ENCODE data around the gene TMEM213.
A peak's percentile ranks its signal among the peaks of the same experiment; 100 is the strongest.
"Not testable (repeated sequence)": the region's sequence is repeated elsewhere in the genome, so short reads cannot be mapped to it uniquely, and the experiment has no call there.

Gene TMEM213

DNA sequence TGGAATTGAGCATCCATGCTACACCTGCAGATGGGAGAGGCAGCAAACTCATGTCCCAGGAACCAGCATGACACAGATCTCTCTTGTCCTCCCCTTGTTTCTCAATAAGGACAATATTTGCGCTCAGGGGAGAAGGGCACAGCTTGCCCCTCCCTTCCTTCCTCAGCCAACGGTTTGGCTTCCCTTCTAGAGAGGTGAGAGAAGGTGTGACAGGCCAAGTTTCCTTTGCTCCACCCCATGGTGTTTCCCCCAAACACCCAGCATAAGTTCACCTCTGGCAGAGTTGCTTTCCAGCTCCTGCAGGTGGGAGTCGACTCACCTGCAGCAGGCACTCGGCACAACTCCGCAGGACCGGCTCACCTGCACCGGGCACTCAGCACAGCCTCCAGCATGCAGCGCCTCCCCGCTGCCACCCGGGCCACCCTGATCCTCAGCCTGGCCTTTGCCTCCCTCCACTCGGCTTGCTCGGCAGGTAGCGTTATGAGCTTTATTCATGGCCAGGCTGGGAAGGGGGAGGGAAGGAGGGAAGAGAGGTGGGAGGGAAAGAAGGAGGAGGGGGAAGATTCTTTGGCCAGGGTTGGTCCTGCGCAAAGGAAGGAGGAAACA is at the start of gene TMEM213, which contains the start of gene ATP6V0A4:
TMEM213 (plus strand) TSS at position 280 of the 606 bp plus-strand sequence; CDS start at position 391, 111 bp downstream.
ATP6V0A4 (minus strand) TSS at position 482 of the 606 bp plus-strand sequence. CDS start 26,949 bp downstream, outside the sequence.
- DNase-seq: no peak

DNA sequence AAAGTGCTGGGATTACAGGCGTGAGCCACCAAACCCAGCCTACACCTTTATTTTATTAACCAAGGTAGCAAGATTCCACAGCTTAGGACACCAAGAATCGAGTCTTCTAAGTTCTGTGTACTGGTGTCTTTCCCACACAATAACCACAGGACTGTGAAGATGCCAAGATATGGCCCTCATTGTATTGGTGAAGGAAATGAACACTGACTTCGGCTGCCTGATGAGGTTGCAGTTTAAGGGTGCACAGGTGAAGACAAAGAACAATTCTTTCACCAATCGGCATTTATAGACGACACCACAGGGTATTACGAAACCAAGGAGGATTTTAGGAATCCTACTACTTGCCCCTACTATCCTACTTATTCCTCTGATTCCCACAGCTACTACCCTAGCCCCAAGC is 49.1 kb upstream of the TMEM213 start:
- no peak for DNase-seq

GRCh38 chr7:138749960-138750359 is 47.8 kb upstream of the TMEM213 start:
- DNase-seq: no peak

GRCh38 chr7:138750473-138750872 is 47.3 kb upstream of the TMEM213 start:
- no peak for DNase-seq

DNA sequence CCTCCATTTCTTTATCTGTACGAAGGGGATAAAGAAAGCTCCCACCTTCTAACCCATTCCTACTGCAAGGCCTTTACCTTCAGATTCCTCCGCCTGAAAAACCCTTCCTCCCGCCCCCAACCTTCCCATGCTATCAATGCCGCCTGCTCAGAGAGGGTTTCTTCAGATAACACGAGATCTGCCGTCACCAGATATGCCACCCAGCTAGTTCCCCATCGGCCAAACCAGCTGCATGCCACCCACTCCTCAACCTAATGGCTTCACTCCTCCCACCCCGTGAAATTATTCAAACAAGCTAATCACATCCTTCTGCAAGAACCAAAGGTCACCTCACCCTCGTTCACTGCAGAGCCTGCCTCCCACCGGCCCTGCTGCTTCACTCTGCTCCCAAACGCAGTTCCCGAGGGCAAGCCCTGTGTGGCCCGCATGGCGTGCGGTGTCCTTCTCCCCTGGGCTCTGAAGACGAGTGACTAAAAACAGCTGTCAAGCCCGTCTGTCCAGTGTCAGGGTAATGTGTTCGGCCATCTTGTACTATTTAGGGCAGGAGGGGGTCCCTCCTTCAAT is 46.8 kb upstream of the TMEM213 start:
- no peak for DNase-seq

DNA sequence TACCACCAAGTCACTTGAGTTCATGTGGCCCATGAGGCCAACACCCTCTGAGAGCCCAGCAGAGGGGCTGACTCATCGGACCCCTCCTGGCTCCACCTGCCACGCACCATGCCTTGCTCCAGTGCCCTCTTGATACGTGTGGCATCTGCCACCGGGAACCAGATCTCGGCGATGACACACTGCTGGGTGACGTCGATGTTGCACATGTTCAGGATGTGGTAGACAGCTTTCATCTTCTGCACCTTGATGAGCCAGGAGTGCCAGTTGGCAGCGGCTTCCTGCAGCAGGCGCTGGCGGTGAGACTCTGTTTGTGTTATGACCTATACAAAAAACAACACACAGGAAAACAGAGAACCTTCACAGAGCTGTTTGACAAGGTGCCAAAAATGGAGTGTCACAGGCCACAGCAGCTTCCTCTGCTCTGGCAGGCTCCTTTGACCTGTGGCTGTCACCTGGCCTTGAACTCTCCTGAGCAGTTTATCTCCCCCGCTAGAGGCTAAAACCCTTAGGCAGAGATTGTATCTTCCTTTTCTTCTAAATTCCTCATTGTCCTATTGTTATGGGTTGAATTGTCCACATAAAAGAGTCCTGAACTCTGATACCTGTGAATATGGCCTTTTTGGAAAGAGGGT is 45.2 kb upstream of the TMEM213 start:
- DNase-seq: peak; percentile 94

GRCh38 chr7:138753150-138753518 is 44.7 kb upstream of the TMEM213 start:
- no peak for DNase-seq

GRCh38 chr7:138753610-138754009 is 44.2 kb upstream of the TMEM213 start:
- DNase-seq: peak; percentile 53

GRCh38 chr7:138755331-138755747 is 42.5 kb upstream of the TMEM213 start:
- DNase-seq: no peak

DNA sequence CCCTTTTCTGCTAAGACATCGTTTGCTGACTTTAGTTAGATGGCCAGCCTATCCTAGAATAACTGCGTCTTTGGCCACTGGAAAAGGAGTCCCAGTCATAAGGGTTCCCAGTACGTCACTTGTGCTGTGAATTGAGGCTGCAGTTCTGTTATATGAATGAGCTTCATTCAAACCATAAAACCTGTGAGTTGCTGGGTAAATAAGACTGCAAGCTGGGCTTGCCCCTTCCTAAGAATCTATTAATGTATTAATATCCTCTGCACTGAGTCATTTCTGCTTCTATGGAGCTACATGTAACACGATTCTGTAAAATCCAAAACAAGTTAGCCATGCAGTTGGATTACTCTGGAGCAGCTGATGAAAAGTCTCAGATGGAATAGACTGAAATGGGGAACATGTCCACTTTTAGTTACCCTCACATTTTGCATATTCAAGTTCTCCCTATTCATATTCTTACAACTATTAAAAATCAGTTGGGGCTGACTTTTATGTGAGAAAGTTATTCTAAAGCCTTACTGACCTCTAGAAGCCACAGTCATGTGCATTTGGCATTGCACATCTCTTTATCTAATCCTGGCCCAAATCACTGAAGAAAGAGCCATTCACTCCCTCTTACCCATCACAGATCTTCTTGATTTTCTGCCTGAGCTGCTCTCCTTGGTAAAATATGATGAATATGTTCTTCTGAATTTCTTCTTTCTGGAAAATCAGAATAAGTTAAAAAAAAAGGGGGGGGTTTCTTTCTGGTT is 41.8 kb upstream of the TMEM213 start:
- DNase-seq: no peak

DNA sequence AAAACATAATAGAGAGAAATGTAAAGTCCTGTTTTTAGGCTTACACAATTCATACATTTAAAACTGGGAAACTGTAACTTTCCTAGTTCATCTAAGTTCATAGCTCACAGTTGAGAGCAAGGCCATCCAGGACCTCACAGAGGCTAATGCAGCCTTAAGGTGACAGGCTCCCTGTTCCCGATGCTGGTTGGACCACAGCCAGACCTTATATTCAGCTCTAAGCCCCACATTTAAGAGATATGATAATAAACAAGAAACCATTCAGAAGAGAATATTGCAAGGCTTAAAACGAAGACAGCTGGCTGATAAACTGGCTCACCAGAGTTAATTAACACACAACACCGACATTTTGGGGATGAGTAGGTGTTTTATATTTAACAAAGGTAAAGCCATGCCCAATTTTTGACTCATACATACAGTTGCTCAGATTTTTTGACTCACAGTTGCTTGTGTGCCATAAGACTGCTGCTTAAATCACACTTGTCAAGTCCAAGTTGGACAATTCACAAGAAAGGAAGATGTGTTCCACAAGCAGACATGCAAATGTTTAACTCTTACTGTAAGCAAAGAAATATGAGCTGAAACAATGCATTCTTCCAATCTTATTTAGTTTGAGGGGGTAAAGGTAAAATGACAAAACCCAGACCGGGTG is 41.1 kb upstream of the TMEM213 start:
- no peak for DNase-seq

DNA sequence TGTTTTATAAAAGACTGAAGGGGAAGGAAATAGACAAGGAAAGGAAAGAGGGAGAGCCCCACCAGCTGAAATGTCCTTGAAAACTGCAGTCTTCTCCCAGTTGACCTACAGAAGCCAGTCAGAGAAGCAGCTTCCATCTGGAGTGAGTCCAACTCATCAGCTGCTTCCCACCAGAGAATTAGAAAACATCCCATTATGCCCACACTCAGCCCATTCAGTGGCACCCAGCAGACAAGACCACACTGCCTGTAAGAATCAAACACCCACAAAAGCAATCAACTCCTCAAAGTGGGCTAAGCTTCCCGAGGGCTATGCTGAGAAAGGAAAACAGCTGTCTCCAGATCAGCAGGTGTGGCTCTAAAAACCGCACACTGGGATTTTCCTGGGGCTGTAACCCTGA is 29.6 kb upstream of the TMEM213 start:
- DNase-seq: no peak

DNA sequence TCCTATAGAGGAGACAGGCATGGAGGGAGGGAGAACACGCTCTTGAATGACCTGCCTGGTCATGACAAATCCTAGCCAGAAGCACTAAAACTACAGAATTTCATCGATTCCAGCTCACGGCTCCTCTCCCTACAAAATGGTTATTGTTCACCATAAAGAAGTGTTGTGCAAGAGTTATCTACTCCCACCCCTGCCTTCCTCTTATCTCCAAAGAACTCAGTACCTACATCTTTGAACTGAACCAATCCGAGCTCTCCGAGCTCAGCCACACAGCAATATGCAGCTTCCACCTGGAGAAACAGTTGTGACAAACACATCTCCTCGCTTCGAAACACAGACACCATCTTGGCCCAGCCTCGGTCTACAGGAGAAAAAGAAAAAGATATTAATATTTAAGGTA is 26.9 kb upstream of the TMEM213 start:
- no peak for DNase-seq

- DNase-seq: no peak
Measured at GRCh38 chr7:138773176-138773575, 24.6 kb upstream of the TMEM213 start.

GRCh38 chr7:138773817-138774216 is 24.0 kb upstream of the TMEM213 start:
- DNase-seq: no peak

DNA sequence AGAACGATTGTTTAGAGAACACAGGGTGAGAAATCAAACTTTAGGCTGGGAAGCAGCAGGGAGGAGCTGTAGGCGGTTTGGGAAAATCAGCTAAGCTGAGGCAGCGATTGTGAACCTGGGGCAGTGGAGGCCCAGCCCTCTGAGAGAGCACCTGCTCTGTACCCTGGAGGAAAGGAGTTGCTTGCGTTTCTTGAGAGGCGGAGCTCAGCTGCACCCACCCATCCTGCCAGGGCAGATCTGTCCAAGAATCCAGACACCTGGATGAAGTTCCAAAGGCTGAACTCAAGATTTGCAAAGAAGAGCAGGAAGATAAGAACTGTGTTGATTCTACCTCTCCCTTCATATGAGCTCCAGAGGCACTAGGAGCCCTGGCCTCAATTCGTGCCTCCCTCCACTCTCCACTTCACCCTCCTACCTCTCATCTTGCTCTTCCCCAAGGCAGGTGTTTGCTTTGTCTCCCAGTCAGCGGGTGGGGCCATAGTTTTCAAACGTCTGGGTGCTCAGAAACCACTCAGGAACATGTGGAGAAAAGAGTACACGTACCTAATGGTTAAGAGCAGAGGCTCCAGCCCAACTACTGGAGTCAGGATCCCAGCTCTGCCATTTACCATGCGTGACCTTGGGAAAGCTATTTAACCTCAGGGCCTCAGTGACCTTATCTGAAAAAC is 21.5 kb upstream of the TMEM213 start:
- DNase-seq: no peak

- no peak for DNase-seq
Measured at GRCh38 chr7:138781004-138781403, 16.8 kb upstream of the TMEM213 start.

DNA sequence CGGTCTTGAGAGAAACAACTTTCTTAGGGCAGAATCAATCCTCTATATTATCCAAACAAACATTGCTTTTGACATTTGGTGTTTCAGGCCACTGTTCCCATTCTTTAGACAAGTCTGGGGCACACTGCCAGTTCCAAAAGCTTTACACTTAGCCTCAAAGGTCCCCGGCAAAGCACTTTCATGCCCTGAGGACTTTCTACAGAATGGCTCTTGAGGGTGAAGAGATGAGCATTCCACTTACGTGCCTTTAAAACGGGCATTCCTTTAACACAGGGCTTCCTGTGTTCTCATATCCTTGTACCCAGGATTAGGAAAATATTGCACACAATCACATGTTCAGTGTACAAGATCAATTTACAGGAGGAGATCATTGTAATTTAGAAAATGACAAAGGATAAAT is 13.1 kb upstream of the TMEM213 start:
- no peak for DNase-seq

GRCh38 chr7:138785587-138786437 is 12.0 kb upstream of the TMEM213 start:
- no peak for DNase-seq

- DNase-seq: no peak
Measured at GRCh38 chr7:138796038-138796615, 1.7 kb upstream of the TMEM213 start.

- not testable (repeated sequence) for DNase-seq
Measured at GRCh38 chr7:138797046-138797445, 748 bp upstream of the TMEM213 start.
